Vagina (tissue), 2 donors: Measurements from ENCODE around the gene ETS1.

Source experiments
- CTCF ChIP-seq, 3 experiments: fragments of 450-650 bp in 2 of 3; fragments of 200-600 bp in 1 of 3; sonication (generic) in 1 of 3; IDR thresholded peaks; one replicate each; pipeline ENCODE4 v1.5.1; 2017 to 2019; ENCODE audit warnings: antibody characterized with exemption in 3 of 3, mild to moderate bottlenecking in 2 of 3, moderate library complexity in 2 of 3
- POLR2A ChIP-seq, 2 donors: fragments of 450-650 bp; IDR thresholded peaks; one replicate each; pipeline ENCODE4 v1.6.1; 2017; ENCODE audit warnings: antibody characterized with exemption in 2 of 2, mild to moderate bottlenecking in 2 of 2, moderate library complexity in 2 of 2
- POLR2AphosphoS5 ChIP-seq, 2 donors: sonication (generic); formaldehyde crosslinking; IDR thresholded peaks; one replicate each; pipeline ENCODE4 v1.9.0; 2017; ENCODE audit warnings: antibody characterized with exemption in 2 of 2, mild to moderate bottlenecking in 2 of 2, low read depth in 1 of 2; ENCODE audit not compliant: insufficient read depth in 1 of 2

GRCh38 chr11:128501632-128502549, 85.5 kb downstream of the ETS1 start:
- TF ChIP-seq CTCF (IDR thresholded peaks at IDR 0.05) = no peak
- TF ChIP-seq POLR2AphosphoS5 (IDR thresholded peaks at IDR 0.05; ENCODE audit: insufficient read depth in 1 of 2, low read depth in 1 of 2) = no peak
- no peak for TF ChIP-seq POLR2A (IDR thresholded peaks at IDR 0.05)
